Anterior cingulate cortex (tissue), 58 donors: ENCODE results near the gene DOCK9.

ENCODE experiments used
- DNase-seq, 58 donors: peaks; one replicate each; lab custom pipeline; 2025; lab: John Stamatoyannopoulos, UW

The DOCK9 gene

DNA sequence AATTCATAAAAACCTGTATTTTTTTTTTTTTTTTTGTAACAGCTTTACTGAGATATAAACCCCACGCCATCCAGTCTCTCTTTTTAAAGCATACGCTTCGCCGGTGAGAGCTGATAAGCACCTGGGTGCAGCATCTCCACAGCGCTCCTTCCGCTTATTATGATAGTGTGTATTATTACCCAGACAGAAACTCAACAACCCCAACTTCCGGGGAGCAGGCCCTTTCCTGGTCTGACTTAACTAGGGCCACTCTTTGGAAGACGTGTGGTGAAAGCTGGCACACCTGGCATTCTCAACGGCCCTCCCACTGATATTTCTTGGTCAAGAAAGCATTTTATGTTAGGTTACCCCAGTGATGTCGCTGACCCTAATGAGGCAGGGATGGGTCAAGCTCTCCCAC, 173.9 kb downstream of the DOCK9 start:
- no peak for DNase-seq

DNA sequence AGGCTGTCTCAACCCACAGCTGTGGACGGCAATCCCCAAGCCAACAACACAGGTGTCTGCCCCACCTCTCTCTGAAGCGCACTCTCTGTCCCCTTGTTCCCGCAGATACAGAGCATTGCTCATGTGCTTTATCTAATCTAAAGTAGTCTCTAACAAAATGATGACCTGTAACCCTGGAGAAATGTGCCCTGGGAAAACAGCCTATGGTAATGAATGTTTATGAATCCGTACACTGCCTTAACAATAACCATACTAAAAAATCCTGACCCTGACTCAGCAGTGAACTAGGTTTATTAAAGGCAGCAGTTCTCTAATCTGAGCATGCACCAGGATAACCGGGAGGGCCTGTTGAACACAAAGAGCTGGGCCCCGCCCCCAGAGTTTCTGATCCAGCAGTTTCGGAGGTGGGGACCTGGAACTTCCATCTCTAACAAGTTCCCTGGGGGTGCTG, 174.7 kb downstream of the DOCK9 start:
- no peak for DNase-seq

DNA sequence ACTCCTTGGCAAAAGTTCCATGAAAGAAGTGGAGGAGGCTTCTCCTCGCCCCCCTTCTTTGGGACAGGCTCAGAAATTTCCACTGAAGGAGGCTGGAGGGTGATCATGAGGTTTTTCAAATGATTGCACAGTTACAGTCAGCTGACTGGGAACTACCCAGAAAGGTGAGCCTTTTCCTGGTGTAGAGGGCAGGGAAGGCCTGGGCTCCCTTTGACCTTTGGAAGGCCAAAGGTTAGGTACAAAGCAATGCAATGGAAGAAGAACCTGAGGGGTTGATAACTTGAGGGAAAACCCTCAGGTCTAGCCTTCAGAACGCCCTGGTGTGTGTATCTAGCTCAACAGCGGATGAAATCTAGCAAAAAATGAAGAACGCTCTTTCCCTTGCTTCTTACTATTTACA, 175.3 kb downstream of the DOCK9 start:
- no peak for DNase-seq

DNA sequence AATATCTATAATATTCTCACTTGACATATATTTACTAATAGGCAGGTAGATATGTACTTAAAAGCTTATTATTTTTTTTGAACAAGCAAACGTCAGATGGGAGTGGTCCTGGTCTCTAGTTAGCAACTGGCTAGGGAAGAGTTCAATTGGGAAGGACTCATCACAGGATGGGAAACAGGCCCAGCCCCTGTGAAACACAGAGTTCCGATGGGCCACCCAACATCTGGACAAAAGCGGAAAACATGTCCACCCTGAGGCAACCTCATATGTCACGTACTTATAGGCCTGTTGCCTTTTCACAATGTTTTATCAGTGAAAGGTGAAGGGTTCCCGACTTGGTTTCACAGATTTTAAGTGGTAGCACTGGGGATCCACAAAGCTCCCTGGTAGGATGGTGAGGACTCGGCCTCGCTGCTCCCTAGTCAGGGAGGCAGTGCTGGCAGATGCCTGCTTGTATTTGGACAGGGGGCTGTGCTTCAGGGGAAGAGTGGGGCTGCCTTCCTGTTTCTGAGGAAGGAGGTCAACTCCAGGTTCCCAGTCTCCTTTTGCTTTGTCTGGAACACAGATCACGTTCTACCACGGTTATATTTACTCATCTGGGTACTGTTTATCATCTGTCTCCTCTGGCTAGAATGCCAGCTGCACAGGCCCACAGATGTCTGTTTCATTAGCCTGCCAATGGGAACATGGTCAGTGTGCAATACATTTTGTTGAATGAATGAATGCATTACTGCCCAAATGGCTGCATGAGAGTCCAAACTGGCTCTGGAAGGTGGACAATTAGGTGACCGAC, 176.0 kb downstream of the DOCK9 start:
- DNase-seq = peak in 1 of 58 donors; percentile 8

DNA sequence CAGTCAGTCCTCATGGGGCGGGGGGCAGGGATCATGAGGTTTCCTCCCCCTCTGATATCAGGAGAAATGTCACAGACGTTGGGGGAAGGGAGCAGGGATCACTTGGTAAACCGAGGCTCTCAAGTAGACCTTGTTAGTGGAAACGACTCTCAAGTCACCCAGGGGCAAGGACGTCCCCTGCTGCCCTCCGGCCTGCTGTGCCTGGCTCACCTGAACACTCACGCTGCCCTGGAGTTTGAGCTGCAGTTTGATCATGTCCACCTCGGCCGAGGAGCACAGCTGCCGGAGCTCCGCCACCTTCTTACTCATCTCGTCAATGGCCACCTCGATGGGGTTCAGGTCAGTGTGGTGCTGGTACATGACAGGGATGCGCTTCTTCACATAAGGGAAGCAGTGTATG, 177.8 kb downstream of the DOCK9 start:
- no peak for DNase-seq

DNA sequence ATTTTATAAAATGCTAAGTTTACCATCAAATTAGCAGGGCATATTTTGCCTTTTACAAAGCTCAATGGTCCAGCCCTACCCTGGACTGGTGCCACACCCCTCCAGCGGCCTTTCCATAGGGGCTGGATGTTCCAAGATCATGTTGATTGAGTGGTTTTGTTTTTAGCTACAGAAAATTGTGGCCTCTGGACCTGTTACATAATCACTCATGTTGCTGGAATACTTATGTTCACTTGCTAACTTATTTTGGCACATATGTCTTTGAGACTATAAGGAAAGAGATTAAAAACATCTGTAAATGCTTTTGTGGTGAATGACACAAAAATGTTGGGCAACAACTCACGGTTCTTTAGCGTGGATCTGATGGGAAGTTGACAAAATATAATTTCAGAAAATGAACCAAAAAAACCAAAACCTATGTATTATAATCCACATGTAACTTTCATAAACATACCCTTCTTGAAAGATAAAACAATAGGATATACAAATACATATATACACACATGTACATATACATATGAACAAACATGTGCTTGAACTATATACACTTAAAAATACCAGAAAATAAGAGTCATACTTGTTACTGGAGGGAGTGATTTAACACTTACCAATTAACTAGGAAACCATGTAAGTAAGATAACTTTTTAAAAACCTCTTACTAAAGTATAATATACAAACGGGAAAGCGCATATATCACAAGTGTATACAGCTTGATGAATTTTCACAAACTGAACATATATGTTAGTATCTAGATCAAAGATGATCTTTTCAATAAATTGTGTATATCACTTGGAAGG, 178.8 kb downstream of the DOCK9 start:
- no peak for DNase-seq

DNA sequence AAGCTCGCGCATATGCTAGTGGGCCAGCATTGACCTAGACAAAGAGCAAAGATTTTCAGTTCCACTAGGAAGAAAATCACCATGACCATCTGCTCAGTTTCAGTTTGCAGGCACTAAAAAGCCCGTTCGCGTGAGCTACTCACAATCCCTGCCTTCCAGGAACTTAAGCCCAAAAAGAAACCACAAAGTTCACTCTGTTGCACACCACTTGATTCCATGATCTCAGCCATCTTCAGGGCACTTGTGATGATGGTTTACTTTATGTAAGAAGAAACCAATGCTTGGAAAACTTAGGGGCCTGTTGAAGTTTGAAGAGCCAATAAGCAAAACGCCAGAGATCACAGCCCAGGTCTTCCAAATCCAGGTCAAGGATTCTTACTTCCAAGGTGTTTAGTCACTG, 180.4 kb downstream of the DOCK9 start:
- no peak for DNase-seq

DNA sequence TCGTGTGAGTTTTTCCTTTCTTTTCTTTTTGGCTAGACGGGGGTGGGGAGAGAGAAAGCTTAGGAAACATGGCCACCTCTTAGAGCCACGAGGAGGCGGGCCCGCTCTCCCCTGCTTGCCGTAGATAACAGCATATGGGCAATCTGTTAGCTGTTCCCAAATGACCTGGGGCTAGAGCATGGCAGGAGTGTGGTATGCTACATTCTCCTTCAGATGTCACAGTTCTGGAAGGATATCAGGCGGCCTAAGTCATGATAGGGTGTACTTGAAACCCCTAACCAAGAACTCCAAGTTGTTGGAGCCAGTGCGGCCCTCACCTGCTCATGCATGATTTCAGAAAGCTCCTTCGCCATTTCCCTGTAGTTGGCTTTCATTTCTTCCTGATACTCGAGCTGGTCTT, 181.1 kb downstream of the DOCK9 start:
- DNase-seq = no peak

DNA sequence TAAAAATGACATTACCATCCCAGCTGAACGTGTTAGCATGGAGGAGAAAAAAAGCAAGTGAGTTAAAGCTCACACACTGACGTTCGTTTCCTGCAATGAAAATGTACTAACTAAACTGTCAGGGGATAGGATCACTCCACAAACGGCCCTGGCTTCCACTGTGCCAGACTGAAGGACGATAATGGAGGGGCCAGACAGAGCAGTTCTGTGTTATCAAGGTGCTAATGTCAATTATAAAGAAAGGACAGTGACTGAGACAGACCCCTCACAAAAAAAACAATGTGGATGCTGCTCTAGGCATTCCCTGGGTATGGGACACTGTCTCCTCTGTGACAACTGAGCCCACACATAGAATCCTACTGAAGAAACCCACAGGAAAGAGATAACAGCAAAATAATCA, 181.7 kb downstream of the DOCK9 start:
- DNase-seq = no peak

DNA sequence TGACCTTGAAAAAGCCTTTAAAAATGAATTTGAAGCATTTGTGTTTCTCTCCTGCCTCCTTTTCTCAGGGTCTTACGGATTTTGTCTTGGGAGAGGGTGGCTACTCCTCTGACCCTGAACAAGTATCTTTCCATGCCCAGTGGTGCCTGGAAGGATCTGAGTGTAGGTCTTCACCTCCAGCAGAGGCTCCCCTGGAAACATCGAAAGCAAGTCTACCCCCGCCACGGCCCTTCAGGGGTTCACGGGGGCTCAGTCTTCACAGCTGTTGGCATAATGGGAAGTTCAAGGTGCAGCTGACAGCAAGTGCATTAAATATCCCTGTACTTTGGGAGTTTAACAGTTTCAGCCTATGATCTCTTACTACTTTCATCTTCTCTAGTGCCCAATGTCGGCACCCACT, 182.6 kb downstream of the DOCK9 start:
- no peak for DNase-seq

DNA sequence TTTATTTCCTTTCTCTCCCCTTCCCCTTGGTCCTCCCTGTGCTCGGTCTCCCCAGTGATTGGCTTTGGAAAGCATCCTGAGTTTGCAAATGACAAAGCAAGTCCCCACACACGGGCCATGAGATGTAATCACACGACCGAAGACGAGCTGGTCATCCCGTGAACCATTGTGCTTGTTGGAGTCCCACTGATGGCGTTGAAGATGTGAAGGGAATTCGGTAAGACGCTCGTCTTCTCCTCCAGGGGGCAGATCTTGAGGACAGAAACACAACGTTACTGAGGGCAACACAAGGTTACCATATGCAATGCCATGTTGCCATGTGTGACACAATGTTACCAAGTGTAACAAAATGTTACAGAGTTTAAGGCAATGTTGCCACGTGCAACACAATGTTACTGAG, 183.4 kb downstream of the DOCK9 start:
- no peak for DNase-seq

DNA sequence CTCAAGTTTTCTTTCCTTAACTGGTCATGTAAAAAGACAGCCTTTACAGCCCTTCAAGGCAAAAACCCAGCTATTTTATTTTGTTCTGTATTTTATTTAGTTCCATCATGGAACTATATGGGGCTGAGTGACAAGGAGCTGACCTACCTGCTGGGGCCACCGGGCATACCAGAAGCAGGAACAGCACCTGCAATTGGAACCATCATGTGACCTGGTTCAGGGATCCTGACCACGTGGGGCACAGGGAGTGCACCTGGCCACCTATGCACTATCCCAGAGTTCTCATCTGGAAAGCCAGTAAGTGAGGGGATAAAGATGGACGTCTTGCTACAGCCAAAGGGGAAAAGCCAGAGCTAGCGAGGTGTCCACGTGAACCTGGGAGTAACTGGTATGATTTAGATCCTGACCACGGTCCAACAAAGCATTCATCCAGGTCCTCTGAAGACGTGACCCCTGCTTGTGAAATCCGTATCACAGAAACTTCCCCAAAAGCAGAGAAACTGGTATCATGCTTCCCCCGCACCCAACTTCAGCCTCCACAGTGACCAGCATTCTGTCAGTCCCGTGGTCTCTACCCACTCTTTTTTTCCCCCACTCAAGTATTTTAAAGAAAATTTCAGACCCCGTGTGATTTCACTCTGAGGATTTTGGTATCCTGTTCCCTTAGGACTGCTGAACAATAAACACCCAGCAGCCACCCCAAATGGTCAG, 184.9 kb downstream of the DOCK9 start:
- no peak for DNase-seq

DNA sequence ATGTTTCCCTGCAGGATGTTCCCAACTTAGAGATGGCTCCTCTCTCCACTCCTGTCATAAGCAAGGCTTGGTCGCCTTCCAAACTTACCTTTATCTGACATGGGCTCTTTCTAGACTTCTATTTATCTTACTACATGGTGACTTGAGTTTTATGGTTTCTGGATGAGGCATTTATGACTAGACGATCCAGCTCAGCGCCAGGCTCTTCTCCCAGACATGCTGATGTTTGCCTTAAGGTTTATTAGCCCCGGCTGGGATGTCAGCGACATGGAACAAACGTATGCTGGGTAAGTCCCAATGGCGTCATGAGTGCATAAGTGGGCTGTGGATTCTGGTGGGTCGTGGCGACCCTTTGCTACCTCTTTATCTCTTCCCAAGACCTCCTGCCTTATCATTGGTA, 185.5 kb downstream of the DOCK9 start:
- DNase-seq = no peak

DNA sequence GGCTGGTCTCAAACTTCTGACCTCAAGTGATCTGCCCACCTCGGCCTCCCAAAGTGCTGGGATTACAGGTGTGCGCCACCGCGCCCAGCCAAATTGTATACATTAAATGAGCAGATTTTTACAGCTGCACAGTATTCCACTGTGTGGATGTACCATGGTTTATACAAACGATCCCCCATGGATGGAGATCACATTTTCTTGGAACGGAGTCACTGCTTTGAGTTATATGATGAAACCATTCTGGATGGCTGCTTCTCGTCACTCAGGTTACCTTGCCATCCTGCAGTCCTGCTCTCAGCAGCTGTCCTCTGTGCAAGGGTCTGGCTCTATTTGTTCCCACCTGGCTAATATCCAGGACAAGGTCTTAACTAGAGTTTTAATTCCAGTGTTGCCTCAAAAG, 186.3 kb downstream of the DOCK9 start:
- DNase-seq = no peak

DNA sequence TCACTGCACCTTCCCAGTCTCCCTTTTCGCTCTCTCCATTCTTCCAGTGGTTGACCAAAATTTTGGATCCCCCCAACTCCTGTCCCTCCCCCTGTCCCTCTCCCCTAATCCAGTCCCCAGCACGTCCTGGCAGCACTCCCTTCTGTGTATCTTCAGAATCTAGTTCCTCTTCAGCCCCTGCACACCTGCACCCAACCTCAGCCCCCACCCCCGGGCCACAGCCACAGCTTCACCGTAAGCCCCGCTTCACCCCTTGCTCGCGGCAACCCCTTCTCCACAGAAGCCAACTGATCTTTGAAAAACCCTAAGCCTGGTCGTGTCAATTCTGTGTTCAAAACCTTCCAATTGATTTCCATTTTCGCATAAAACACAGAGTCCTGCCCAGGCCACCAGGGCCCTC, 189.9 kb downstream of the DOCK9 start:
- DNase-seq = no peak

DNA sequence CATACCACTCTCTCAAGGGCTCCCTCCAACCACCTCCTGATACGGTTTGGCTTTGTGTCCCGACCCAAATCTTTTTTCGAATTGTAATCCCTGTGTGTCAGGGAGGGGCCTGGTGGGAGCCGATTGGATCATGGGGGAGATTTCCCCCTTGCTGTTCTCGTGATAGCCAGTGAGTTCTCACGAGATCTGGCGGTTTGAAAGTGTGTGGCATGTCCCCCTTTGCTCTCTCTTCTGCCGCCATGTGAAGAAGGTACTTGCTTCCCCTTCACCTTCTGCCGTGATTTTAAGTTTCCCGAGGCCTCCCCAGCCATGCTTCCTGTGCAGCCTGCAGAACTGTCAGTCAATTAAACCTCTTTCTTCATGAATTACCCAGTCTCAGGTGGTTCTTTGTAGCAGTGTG, 190.7 kb downstream of the DOCK9 start:
- no peak for DNase-seq

DNA sequence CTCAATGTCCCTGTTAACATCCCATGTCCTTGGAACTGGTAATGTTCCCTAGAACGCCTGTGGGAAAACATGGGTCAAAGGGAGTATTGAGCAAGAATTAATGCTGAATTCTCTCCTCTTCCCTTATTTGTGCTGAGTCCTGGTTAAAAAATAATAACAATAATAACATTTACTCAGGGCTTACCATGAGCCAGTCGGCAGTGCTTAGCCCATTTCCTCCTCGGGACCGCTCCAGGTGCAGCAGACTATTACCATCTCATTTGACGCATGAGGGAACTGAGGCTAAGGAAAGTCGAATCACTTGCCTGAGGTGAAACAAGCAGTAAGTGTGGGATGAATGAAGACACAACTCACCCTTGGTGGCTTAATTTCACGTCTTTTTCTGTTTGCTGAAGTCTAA, 191.8 kb downstream of the DOCK9 start:
- no peak for DNase-seq

DNA sequence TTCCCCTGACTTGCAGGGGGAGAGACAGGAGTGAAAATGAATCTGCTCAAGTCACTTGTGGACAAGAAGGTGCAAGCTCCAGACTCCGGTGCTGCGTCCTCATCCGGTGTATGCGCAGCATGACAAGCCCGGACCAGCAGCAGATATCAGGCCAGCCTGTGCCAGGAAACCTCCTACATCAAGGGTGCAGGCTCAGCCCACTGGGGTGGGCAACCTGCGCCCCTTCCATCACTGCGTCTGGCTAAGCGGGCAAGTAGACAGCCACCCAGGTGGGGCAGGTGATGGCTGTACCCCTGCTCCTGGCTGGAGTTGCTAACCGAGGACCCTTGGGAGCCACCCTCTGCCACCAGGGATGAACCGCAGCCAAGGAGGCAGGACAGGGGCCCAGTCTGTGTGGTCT, 192.5 kb downstream of the DOCK9 start:
- DNase-seq = no peak

DNA sequence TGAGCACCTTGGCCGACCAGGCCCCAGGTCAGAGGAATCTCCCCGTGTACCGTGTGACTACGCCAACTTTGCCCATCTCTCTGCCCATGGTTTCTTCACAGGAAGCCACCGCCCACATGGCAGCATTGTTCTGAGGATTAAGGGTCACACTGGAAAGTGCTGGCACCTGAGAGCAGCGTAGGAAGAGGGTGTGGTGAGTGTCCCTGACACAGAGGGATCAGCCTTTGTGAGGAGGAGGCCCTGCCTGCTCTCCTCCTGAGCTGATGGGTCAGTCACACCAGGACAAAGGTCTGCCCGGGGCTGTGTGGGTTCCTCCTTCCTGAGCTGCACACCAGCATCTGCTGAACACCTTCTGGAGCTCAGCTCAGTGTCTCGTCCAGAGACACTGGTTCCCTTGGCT, 193.2 kb downstream of the DOCK9 start:
- no peak for DNase-seq

DNA sequence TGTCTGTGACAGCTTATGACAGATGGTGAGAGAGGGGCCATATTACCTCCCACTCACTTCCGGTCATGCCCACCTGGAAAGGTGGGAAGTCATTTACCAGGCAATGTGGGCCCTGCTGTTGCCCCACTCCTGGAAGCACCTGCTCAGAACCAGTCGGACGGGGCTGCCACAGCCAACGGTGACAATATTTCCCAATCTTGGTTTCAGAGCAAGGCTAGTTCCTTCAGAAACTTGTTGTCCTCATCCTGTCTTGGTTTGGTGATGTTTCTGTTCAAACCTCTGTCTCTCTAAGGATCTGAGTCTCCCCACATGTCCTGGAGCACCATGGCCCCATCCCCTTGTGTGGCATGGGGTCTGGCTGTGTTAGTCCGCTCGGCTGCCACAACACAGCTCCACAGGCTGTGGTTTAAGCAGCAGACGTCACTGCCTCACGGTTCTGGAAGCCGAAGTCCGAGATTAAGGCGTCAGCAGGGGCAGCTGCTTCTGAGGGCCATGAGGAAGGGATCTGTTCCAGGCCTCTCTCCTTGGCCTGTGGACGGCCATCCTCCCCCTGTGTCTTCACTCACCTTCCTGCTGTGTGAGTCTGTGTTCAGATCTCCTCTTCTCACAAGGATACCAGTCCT, 193.9 kb downstream of the DOCK9 start:
- DNase-seq = no peak

DNA sequence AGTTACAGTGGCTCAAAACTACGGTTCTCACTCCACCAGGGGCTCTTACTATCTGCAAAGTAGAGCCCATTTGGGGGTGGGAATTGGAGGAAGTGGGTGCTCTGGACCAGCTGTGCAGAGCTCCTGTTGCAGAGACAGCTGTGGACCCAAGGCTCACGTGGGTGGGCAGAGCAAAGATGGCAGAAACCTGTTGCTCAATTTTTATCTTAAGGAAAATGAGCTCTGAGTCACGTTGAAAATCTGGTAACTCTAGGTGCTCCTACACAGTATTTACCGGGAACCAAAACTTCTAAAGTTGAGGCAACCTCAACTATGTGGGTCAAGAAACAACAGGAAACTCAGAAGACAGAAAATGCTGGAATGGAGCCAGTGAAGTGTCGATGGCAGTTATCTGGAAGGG, 195.2 kb downstream of the DOCK9 start:
- no peak for DNase-seq
